Activated CD8-positive, alpha-beta memory T cell treated with anti-CD3 and anti-CD28 coated beads for 4 hours (primary cell): Measurements from ENCODE around the gene NPR2.
A peak's percentile ranks its signal among the peaks of the same experiment; 100 is the strongest.

Experiments used
- DNase-seq, 2 donors: peaks; one replicate each; pipeline ENCODE4 v3.0.0-alpha.2; 2020; ENCODE audit warnings: low read depth in 2 of 2

Gene NPR2

DNA sequence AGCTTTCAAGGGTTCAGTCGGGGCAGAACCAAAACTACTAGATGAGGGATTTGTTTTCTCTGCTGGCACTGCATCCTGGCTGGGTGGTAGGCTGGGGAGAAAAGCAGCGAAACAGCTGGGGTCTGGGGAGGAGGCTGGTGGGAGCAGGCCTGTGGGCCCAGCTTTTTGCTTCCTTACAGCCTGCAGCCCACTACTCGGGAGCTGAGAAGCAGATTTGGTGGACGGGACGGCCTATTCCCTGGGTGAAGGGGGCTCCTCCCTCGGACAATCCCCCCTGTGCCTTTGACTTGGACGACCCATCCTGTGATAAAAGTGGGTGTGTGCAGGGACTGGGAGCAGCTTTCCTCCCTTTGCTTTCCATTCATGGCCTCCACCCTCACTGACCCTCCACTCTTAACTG, 9.1 kb downstream of the NPR2 start:
- no peak for DNase-seq

DNA sequence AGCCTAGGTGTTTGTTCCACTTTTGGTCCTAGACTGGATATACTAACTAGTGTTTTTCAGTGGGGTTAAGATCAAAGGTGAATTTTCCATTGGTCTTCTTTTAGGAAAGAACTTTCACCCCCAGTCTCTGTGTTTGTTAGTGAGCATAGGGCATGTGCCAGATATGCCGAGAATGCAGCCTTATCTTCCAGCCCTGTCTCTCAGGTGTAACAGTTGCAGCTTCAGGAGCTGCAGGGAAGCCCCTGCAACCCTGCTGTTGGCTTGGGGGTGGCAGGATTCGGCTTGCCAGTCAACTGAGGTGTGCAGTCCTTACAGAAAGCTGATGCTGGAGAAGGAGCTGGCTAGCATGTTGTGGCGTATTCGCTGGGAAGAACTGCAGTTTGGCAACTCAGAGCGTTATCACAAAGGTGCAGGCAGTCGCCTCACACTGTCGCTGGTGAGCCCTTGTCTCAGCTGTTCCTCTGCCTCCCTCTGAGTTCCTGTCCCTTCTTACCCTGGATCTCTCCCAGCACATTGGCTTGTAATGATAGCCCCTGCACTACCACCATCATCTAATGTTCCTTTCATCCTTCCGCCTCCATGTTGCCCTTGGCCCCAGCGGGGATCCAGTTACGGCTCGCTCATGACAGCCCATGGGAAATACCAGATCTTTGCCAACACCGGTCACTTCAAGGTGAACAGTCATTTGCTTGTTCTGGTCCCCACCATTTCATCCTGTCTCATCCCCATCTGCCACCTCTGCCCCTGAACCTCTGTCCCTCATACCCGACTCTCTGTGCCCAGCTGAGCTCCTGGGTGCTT, 10.1 kb downstream of the NPR2 start:
- DNase-seq = no peak

DNA sequence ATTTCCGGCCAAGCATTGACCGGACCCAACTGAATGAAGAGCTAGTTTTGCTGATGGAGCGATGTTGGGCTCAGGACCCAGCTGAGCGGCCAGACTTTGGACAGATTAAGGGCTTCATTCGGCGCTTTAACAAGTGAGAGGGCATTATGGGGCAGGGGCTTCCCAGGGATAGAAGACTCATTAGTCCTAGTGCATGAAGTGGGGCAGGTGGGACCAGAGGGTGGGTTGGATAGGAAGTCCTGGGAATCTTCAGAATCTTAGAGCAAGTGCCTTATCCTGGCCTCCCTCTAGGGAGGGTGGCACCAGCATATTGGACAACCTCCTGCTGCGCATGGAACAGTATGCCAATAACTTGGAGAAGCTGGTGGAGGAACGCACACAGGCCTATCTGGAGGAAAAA, 14.7 kb downstream of the NPR2 start:
- no peak for DNase-seq

DNA sequence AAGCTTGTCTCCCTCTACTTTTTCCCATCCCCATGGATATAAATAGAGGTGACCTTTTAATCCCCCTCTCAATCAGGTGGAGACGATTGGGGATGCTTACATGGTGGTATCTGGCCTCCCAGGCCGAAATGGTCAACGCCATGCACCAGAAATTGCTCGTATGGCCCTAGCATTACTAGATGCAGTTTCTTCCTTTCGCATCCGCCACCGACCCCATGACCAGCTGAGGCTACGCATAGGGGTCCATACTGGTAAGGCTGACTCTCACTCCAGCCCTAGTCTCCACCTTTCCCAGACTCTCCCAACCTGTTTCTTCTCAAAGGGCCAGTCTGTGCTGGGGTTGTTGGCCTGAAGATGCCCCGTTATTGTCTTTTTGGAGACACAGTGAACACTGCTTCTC, 17.0 kb downstream of the NPR2 start:
- no peak for DNase-seq

DNA sequence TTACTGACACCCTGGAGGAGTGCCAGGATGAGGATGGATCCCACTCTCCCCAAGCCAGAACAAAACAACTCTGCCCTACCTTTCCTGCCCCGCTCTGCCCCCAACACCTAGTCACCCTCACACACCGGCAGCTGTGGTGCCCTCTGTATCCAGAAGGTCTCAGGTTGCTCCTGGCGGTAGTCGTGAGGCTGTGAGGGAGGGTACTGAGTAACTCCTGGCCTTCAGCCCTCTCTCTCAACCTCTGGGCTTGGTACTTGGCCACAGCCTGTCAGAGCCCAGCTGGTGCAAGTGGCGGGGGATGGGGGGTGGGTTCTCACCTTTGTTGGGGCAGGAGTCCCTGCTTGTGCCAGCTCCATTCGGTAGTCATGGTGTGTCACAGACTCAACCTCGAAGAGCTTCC, 18.7 kb downstream of the NPR2 start:
- DNase-seq = no peak

DNA sequence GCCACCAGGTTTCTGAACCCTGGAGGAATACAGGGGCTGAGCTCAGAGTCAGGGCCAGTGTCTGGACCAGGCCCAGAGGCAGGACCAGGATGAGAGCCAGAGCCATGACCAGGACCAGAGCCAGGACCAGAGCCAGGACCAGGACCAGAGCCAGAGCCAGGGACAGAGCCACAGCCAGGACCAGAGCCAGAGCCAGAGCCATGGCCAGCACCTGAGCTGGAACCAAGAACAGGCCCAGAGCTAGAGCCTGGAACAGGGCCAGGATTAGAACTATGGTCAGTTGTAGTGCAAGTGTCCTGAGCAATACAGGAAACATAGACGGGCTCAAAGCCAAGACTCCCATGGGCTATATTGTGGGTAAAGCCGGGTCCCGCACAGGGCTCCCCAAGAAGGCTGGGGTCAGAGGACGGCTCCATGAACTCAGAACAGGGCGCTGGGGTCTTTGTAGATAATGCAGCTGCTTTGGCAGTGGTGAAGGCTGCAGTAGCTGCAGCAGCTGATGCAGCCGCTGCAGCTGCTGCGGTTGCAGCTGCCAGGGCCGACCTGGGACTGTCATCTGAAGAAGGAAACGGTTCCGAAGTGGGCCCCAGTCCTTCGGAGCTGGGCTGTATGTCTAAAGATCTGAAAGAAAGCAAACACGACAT, 20.1 kb downstream of the NPR2 start:
- no peak for DNase-seq

DNA sequence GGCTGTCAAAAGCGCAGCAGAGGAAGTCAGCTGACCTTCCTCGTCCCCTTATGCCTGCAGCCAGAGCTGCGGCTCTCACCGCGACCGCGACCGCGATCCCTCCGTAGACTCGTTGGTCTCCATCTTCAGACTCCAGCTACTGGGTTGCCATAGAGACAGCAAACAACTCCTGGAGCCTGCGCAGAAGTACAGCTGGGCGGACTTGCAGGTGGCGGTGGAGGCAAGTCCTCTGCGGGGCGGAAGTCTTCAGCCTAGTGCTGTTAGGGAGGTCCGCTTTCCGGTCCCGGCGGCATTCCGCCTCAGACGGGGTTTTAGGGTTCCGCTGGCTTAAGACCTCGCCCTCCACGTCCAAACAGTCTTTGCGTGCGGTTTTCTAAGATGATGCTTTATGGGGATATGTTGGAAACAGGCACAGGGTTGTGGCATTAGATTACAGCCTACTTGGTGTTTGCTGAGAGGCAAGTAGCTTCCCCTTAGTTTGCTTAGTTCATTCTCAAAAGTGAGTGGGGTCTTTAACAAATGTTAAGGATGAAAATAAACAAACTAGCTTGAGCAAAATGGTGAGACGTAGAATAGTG, 20.7 kb downstream of the NPR2 start, which contains the start of gene SPAG8:
SPAG8 (minus strand) TSS at position 238 of the 578 bp plus-strand sequence; CDS start at position 123, 115 bp downstream.
- peak; percentile 86 to 91 for DNase-seq

DNA sequence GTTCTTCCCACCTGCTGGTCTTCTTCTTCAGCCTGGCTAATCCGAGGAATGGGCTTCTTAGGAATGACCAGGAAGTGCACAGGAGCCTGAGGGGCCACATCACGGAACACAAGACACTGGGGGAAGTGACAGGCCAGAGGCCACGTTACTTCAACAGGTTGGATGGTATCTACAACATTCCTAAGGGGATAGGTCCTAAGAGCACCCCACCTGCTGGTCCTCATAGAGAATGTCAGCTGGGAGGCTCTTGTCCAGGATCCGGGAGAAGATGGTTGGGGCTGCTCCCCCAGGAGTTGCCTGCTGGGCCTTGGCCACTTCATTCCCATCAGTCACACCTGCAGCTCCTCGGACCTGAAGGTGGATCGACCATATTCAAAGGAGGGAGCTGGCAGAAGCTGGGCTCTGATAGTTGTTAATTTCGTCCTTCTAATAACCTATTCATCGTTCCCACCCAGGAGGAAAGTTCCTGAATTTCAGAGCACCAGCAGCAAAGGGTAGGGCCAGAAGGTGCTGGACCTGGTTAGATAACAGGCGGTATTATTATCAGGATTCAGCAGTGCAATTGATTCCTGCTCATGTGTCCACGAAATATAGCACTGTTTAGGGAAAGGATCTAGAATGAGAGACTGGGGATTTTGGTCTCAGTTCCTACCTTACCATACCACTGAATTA, 22.2 kb downstream of the NPR2 start:
- DNase-seq = no peak

DNA sequence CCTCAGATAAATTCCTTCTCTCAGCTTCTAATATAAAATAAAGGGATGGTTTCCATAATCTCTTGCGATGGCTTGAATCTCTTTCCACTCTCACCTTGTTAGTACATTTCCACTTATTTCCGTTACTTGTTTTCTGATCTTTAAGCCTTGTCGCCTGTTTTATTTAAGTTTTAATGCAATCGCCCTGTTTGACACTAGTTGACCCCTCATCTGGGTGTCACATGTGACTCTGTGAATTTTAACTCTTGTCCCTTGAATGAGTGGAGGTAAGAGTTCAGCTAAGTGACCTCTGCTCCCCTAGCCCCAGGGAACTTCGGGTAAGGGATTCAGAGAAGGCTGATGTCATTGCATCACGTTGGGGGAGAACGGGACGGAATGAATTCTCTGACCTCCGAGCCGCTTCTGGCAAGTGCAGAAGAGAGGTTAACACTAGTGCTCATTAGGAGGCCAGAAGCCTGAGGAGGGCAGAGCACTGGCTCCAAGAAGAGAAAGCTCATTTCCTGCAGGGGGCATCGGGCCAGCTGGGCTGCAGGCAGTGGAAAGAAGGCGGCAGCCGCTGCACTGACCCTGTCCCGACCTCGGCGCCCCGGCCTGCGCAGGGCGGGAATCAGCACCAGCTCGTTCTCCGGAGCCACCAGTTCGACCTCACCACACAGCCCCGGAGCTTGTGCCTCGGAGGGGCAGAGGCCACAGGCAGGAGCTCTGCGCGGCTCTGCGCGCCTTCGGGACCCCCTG, 22.9 kb downstream of the NPR2 start:
- no peak for DNase-seq

DNA sequence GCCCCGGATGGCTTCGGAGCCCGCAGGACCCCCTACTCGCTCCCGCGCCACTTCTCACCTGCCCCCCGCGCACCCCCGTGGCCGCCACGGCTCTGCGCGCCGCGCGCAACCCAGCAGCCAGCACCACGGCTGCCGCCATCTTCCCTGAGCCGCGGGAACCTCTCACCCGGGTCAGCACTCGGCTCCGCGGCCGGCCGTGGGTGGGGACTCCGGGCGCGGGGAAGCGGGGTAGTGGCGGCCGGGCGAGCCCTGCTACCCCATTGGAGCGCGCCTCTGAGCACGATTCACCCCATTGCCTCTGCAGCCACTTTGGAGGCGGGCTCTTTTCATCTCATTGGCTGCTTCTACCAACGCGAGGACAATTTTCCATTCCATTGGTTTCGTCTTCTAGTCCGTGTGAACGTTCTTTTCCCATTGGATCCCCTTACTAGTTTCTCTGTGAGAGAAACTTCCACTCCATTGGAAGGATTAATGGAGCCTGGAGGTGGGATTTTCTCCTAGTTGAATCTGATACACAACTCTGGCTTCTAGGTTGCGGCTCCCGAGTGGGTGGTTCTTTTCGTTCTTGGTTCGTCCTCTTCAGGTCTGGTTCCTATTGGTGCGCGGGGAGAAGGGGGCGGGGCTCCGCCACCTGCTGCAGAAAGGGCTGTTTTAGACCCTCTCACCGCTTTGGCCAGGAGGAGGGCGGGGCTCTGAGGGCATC, 23.6 kb downstream of the NPR2 start, which contains the start of gene HINT2:
HINT2 (minus strand) TSS at position 202 of the 703 bp plus-strand sequence; CDS start at position 139, 63 bp downstream.
- DNase-seq = peak; percentile 94 to 97

DNA sequence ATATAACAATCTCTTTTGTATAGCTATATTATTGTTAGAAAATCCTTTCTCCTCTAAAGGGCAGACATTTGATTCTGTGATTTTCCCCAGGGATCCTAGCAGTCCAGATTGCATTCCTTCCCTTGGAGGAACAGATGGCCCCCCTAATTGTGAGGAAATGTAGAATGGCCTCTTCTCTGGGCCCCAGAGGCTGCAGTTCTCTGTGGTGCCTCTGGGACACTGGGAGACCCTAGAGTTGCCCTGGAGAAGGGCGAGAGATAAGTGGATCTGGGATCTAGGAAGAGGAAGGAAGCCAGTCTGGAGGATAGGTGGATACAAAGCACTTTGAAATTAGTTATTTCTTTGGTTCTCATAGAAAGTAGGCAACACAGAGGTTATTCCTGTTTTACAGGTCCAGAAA, 25.3 kb downstream of the NPR2 start:
- no peak for DNase-seq

DNA sequence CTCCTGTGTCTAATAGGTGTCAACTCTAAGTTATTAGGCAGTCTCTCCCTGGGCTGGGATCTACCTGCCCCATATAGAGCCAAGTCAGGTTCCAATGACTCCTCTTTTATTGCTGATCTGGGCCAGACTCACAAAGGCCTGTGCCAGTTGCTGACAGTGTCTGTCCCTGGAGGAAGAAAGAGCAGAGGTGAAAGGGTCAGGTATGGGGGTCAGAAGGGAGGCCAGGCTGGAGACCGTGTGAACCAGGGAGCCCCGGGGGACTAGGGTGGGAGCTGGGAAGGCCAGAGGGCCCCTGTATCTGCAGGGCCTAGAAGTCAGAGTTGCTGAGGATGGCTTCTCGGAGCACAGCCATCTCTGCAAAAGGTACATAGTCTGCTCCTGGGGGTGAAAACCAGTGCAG, 26.9 kb downstream of the NPR2 start:
- no peak for DNase-seq

DNA sequence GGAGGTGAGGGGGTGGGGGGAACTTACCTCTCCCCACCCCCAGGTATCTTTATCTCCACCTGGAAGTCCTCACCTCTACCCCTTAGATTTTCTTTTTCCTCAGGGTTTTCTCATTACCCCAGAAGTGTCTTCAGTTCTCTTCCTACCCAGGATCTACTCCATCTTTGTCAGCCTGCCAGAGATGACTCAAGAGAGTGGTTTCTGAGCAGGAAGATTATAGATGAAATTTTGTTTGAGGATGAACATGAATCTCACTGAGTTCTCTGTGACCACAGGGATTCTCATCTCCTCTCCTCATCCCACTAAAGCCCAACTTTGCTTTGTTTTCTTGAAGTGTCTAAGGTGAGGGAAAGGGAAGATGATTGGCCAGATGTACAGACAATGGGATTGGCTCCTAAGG, 28.7 kb downstream of the NPR2 start:
- no peak for DNase-seq

DNA sequence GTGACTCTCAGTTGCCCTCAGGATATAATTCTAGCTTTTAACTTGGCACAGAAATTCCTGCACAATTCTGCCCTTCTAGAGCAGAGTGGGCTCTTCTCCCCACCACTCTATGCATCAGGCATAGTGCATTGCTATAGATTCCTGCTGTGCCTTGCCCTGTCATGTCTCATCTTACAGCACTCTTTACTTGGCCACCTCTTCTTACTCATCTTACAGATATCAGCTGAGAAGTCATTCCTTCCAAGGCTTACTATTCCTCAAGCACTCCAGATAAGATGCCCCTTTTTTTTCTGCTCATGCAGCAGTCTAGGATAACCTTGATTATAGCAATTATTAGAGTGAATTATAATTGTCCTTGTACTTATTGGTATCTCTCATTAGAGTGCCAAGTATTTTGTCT, 31.5 kb downstream of the NPR2 start:
- DNase-seq = no peak

DNA sequence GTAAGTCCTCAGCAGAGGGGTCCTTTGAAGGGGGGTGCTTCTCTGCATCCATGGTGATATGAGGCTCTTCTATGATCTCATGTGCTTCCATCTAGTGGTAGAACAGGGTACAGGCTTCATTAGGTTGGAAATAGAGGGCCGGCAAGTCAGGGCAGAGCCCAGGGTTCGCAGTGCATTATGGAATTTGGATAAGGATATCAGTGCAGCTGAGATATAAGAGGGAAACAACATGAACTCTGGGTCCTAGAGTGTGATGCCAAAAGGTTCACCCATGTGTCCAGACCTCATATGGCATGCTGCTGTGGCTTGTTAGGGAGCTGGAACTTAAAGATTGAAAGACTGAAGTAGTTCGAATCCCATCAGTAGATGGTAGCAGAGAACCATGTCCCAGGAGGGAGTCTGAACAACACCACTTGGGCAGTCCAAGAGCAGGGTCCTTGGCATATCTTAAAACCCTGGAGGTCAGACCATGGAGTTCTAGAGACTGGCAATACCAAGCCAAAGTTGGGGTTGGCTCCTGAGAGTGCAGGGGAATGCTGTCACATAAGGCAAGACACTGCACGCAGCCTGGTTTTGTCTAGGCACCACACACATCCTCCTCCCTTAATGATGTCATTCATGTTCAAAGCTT, 34.8 kb downstream of the NPR2 start:
- no peak for DNase-seq

DNA sequence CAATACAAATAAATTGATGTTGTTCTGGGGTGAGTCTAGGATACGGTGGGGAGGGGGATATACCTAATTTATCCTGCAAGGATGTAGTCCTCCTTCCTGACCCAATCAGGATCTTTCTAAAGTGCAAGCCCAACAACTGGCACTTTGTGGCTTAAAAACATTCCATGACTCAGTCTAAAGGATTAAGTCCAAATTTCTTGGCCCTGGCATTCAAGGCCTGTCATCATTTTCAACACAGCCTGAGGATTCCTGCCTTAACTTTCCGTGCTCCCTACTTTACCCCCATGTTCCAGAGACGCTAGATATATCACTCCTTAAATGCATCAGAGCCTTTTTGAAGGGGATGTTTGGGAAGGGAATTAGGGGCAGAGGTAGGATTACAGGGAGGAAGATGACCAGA, 36.1 kb downstream of the NPR2 start:
- DNase-seq = no peak

DNA sequence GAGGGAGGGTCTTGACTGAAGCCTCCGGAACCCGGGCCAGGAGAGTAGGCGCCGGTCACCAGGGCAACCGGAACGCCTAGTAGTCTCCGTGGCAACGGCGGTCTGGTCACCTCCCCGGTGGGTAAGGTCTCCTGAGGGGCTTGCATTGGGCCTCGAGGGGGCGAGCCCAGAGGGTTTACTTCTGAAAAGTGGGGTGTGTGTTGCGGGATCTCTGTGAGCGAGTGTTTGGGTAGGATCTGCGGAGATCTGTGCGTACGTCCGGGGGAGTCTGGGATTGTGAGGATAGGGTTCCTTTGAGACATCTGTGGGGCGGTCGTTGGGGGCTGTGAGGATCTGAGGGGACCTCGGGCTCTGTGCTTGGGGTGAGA, 37.3 kb downstream of the NPR2 start, which contains the start of gene FAM221B:
FAM221B (minus strand) TSS at position 17 of the 368 bp plus-strand sequence. CDS start 2,571 bp downstream, outside the sequence.
- no peak for DNase-seq

DNA sequence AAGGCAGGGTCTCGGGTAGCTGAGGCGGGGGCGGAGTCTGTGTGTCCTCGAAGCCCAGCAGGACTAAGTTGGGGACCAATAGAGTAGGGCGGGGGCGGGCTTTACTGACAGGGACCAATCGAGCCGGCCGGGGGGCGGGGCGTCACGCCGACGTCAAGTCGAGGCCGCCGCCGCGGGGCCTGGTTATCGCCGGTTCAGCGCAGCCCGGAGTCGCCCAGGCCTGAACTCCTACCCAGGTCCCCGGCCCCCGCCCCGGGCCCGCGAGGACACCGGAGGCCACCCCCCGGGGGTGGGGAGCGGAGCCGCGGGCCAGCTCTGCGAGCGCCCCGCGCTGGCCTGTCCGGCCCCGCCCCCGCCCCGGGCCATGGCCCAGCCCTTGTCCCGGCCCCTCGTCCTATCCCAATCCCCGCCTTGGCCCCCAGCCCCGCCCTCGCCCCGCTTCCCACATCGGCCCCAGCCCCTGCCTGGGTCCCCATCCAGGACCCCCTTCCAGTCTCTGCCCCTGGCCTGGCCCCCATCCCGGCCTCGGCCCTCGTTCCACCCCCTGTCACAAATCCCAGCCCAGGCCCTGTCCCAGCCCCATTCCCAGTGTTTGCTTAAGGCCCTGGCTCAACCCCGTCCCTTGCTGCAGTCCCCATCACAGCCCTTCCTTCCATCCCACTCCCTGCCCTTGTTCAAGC, 37.8 kb downstream of the NPR2 start, which contains the start of gene TMEM8B:
TMEM8B (plus strand) TSS at position 145 of the 680 bp plus-strand sequence; CDS start at position 365, 220 bp downstream.
- peak; percentile 92 to 93 for DNase-seq

DNA sequence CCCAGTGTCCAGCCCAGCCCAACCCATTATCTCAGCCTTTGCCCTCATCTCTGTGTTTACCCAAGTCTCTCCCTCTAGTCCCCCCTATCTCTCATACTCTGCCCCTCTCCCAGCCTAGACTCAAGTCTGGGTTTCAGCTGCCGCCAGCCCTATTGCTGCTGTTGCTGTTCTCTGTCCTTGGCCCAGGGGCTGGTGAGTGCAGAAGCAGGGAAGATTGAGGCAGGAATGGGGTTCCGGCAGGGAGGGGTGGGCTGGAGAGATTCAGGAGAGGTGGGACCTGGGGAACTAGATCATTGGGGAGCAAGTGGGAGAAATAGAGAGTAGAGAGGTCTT, 38.3 kb downstream of the NPR2 start:
- DNase-seq = no peak

DNA sequence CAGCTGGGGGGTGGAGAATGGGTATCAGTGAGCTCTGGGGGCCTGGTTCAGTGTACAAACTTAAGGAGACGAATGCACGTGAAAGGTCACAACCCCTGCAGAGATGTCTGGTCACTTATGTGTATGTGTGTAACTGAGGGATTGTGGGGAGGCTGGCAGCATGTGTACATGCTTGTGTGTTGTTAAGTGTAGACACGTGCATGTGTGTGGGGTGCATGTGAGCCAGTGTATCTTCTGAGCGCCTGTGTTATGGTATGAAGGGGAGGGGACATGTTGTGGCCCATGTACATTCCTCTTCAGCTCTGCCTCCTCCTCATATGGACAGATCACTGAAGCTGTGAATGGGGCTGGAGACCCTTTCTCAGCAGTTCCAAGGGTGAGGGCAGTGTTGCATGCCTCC, 39.6 kb downstream of the NPR2 start:
- DNase-seq = no peak
